SK-N-SH treated with all-trans-retinoic acid at 6 μM for 48 hours (cell line): ENCODE measurements around the gene PTPRD.

Source experiments
- ATAC-seq: fragments of 200-7000 bp; cut with Tn5 transposase; 3 replicates; pipeline ENCODE4 v1.9.1; 2020; ENCODE audit warnings: mild to moderate bottlenecking, moderate library complexity
- ARNTL ChIP-seq: fragments of 450-650 bp; formaldehyde crosslinking; IDR thresholded peaks from 2 replicates; pipeline ENCODE4 v1.5.0; 2020; ENCODE audit warnings: low read depth, mild to moderate bottlenecking, moderate library complexity, borderline replicate concordance
- BACH2 ChIP-seq: fragments of 250-450 bp; sonication (Bioruptor Pico); IDR thresholded peaks from 2 replicates; pipeline ENCODE4 v1.9.0; 2021; ENCODE audit warnings: mild to moderate bottlenecking, borderline replicate concordance
- CSDC2 ChIP-seq: fragments of 250-450 bp; sonication (Bioruptor Pico); IDR thresholded peaks from 2 replicates; pipeline ENCODE4 v1.5.0; 2020; ENCODE audit warnings: mild to moderate bottlenecking, moderate library complexity
- CSRNP3 ChIP-seq: fragments of 250-450 bp; sonication (Bioruptor Pico); IDR thresholded peaks from 2 replicates; pipeline ENCODE4 v1.5.1; 2021; ENCODE audit warnings: mild to moderate bottlenecking, moderate library complexity
- GLIS3 ChIP-seq: fragments of 250-450 bp; sonication (Bioruptor Pico); IDR thresholded peaks from 2 replicates; pipeline ENCODE4 v1.5.0; 2020; ENCODE audit warnings: mild to moderate bottlenecking, moderate library complexity
- ISL1 ChIP-seq: fragments of 250-450 bp; sonication (Bioruptor Pico); IDR thresholded peaks from 2 replicates; pipeline ENCODE4 v2.1.2; 2022; ENCODE audit warnings: mild to moderate bottlenecking, moderate library complexity
- OSR1 ChIP-seq: fragments of 250-450 bp; sonication (Bioruptor Pico); IDR thresholded peaks from 2 replicates; pipeline ENCODE4 v1.8.0; 2022; ENCODE audit warnings: moderate library complexity, mild to moderate bottlenecking, inconsistent platforms
- PATZ1 ChIP-seq: fragments of 250-450 bp; sonication (Bioruptor Pico); IDR thresholded peaks from 2 replicates; pipeline ENCODE4 v1.8.0; 2020; ENCODE audit warnings: mild to moderate bottlenecking, moderate library complexity, borderline replicate concordance
- POU6F1 ChIP-seq: fragments of 250-450 bp; sonication (Bioruptor Pico); IDR thresholded peaks from 2 replicates; pipeline ENCODE4 v1.8.0; 2021; ENCODE audit warnings: low read depth, mild to moderate bottlenecking, moderate library complexity, borderline replicate concordance
- RARB ChIP-seq: fragments of 250-450 bp; sonication (Bioruptor Pico); IDR thresholded peaks from 2 replicates; pipeline ENCODE4 v1.8.0; 2021; ENCODE audit warnings: mild to moderate bottlenecking, moderate library complexity
- SNAI2 ChIP-seq: fragments of 250-450 bp; sonication (Bioruptor Pico); IDR thresholded peaks from 2 replicates; pipeline ENCODE4 v1.5.0; 2020; ENCODE audit warnings: mild to moderate bottlenecking, moderate library complexity
- TCF4 ChIP-seq: fragments of 250-450 bp; sonication (Bioruptor Pico); IDR thresholded peaks from 2 replicates; pipeline ENCODE4 v1.8.0; 2021; ENCODE audit warnings: mild to moderate bottlenecking, moderate library complexity, borderline replicate concordance
- TOX ChIP-seq: fragments of 250-450 bp; sonication (Bioruptor Pico); IDR thresholded peaks from 2 replicates; pipeline ENCODE4 v1.8.0; 2021; ENCODE audit warnings: mild to moderate bottlenecking, moderate library complexity, borderline replicate concordance
- TSHZ2 ChIP-seq: fragments of 250-450 bp; sonication (Bioruptor Pico); IDR thresholded peaks from 2 replicates; pipeline ENCODE4 v1.5.0; 2020; ENCODE audit warnings: mild to moderate bottlenecking, moderate library complexity
- ZC3H10 ChIP-seq: fragments of 250-450 bp; sonication (Bioruptor Pico); IDR thresholded peaks from 2 replicates; pipeline ENCODE4 v1.5.1; 2021; ENCODE audit warnings: mild to moderate bottlenecking, moderate library complexity
- ZFP3 ChIP-seq: fragments of 250-450 bp; sonication (Bioruptor Pico); IDR thresholded peaks from 2 replicates; pipeline ENCODE4 v1.5.0; 2020; ENCODE audit warnings: mild to moderate bottlenecking, moderate library complexity
- ZFP30 ChIP-seq: fragments of 450-650 bp; formaldehyde crosslinking; IDR thresholded peaks from 2 replicates; pipeline ENCODE4 v1.5.0; 2022; ENCODE audit warnings: mild to moderate bottlenecking, moderate library complexity
- ZNF565 ChIP-seq: fragments of 450-650 bp; formaldehyde crosslinking; conservative IDR thresholded peaks from 2 replicates; pipeline ENCODE4 v1.5.0; 2020; ENCODE audit warnings: low read depth, mild to moderate bottlenecking, moderate library complexity
- ZNF70 ChIP-seq: fragments of 450-650 bp; formaldehyde crosslinking; IDR thresholded peaks from 2 replicates; pipeline ENCODE4 v1.5.0; 2020; ENCODE audit warnings: mild to moderate bottlenecking, moderate library complexity

Gene PTPRD

GRCh38 chr9:8420416-8420815 lies 2192.4 kb downstream of the PTPRD start:
- no peak for TF ChIP-seq ZNF565
- TF ChIP-seq POU6F1 (CRISPR knock-in tag) = no peak
- no peak for TF ChIP-seq OSR1 (CRISPR knock-in tag)
- TF ChIP-seq RARB (CRISPR knock-in tag) = no peak
- no peak for TF ChIP-seq TCF4 (CRISPR knock-in tag)
- TF ChIP-seq ARNTL = no peak
- ATAC-seq = no peak

- ATAC-seq = no peak
- no peak for TF ChIP-seq CSDC2 (CRISPR knock-in tag)
- TF ChIP-seq ISL1 (CRISPR knock-in tag) = no peak
- TF ChIP-seq CSRNP3 (CRISPR knock-in tag) = no peak
- TF ChIP-seq OSR1 (CRISPR knock-in tag) = no peak
- no peak for TF ChIP-seq ZNF70 (CRISPR knock-in tag)
- TF ChIP-seq ZFP30 = no peak
Observed at GRCh38 chr9:8419596-8420275, 2193.1 kb downstream of the PTPRD start.

- TF ChIP-seq PATZ1 (CRISPR knock-in tag) = no peak
- no peak for TF ChIP-seq TCF4 (CRISPR knock-in tag)
- TF ChIP-seq TSHZ2 (CRISPR knock-in tag) = no peak
- no peak for TF ChIP-seq TOX (CRISPR knock-in tag)
- TF ChIP-seq ZC3H10 (CRISPR knock-in tag) = no peak
- no peak for TF ChIP-seq BACH2
- TF ChIP-seq CSDC2 (CRISPR knock-in tag) = no peak
- TF ChIP-seq GLIS3 (CRISPR knock-in tag) = no peak
Observed at GRCh38 chr9:8417341-8417740, 2195.5 kb downstream of the PTPRD start.

GRCh38 chr9:8412327-8412726 lies 2200.5 kb downstream of the PTPRD start:
- ATAC-seq = no peak
- TF ChIP-seq TSHZ2 (CRISPR knock-in tag) (no peak), ZFP30 (no peak), SNAI2 (no peak), OSR1 (CRISPR knock-in tag) (no peak), POU6F1 (CRISPR knock-in tag) (no peak), BACH2 (no peak), TCF4 (CRISPR knock-in tag) (no peak), CSRNP3 (CRISPR knock-in tag) (no peak), ZFP3 (CRISPR knock-in tag) (no peak), CSDC2 (CRISPR knock-in tag) (no peak), ZNF70 (CRISPR knock-in tag) (no peak)
- TF ChIP-seq, all 23 proteins: peak for 0

More at GRCh38 chr9:8417341-8417740, 2195.5 kb downstream of the PTPRD start:
- ATAC-seq = no peak
